B cell (primary cell): ENCODE measurements around the gene SLC52A3. TPM values are rescaled to one million over a fixed set of nuclear protein-coding genes. Genes with fewer than 3 reads are reported as not detected.
"Not testable (repeated sequence)": the region's sequence is repeated elsewhere in the genome, so short reads cannot be mapped to it uniquely, and the experiment has no call there.

Experiments
- ATAC-seq: fragments of 200-7000 bp; cut with Tn5 transposase; one replicate; pipeline ENCODE4 v1.10.0; 2021; ENCODE audit warnings: low read depth, mild to moderate bottlenecking, moderate number of reproducible peaks, moderate library complexity
- CTCF ChIA-PET: fragments of 350-600 bp; sonication (Branson Sonifier 250); formaldehyde crosslinking; loops from one replicate; lab custom pipeline; 2021; ENCODE audit warnings: antibody characterized with exemption, inconsistent platforms; lab: Charles Lee
- POLR2A ChIA-PET: fragments of 350-600 bp; sonication (Branson Sonifier 250); formaldehyde crosslinking; loops from one replicate; lab custom pipeline; 2021; ENCODE audit warnings: antibody characterized with exemption; lab: Charles Lee
- DNase-seq: peaks from one replicate; pipeline ENCODE4 v3.0.0; 2013
- H2AFZ ChIP-seq: 2 replicates; pipeline ENCODE4 v1.6.1; 2012; ENCODE audit warnings: mild to moderate bottlenecking, low read depth, low read length; ENCODE audit not compliant: insufficient read depth, poor library complexity, severe bottlenecking
- H3K27ac ChIP-seq, 2 donors: 1 replicate in 1 of 2; 2 replicates in 1 of 2; pipeline ENCODE4 v1.5.1; 2012 to 2013; ENCODE audit warnings: low read length in 2 of 2, mild to moderate bottlenecking in 2 of 2, moderate library complexity in 1 of 2
- H3K27me3 ChIP-seq, 4 experiments: fragments of 200-600 bp in 1 of 4; sonication (generic) in 1 of 4; replicated peaks in 1 of 4; 1 replicate in 2 of 4; 2 replicates in 2 of 4; pipeline versions ENCODE4 v1.6.1 to v1.7.0; 2013 to 2016; ENCODE audit warnings: low read length in 3 of 4, mild to moderate bottlenecking in 2 of 4, mixed read lengths in 1 of 4, moderate library complexity in 1 of 4; ENCODE audit not compliant: insufficient read depth in 4 of 4, control insufficient read depth in 3 of 4; ENCODE audit errors: control extremely low read depth in 1 of 4
- H3K36me3 ChIP-seq, 2 experiments: replicated peaks in 1 of 2; 1 replicate in 1 of 2; 2 replicates in 1 of 2; pipeline versions ENCODE4 v1.6.1 to v1.7.1; 2013; ENCODE audit warnings: low read length in 1 of 2; ENCODE audit not compliant: insufficient read depth in 2 of 2, control insufficient read depth in 1 of 2; ENCODE audit errors: control extremely low read depth in 1 of 2, extremely low read depth in 1 of 2
- H3K4me1 ChIP-seq, 2 donors: fragments of 200-600 bp in 1 of 2; sonication (generic) in 1 of 2; 1 replicate in 1 of 2; 2 replicates in 1 of 2; pipeline versions ENCODE4 v1.5.1 to v1.6.1; 2013 to 2017; ENCODE audit warnings: low read length in 2 of 2; ENCODE audit not compliant: control insufficient read depth in 2 of 2, insufficient read depth in 2 of 2
- H3K4me2 ChIP-seq: replicated peaks from 2 replicates; pipeline ENCODE3; 2012; ENCODE audit warnings: mild to moderate bottlenecking, low read depth, low read length; ENCODE audit not compliant: poor library complexity, severe bottlenecking
- H3K4me3 ChIP-seq, 5 experiments: fragments of 200-600 bp in 1 of 5; sonication (generic) in 1 of 5; 1 replicate in 3 of 5; 2 replicates in 2 of 5; pipeline versions ENCODE4 v1.5.1 to v1.7.0; 2011 to 2016; ENCODE audit warnings: low read length in 4 of 5, mild to moderate bottlenecking in 4 of 5, low read depth in 2 of 5, control low read depth in 1 of 5, moderate library complexity in 1 of 5; ENCODE audit not compliant: insufficient read depth in 1 of 5; ENCODE audit errors: control extremely low read depth in 1 of 5, extremely low read depth in 1 of 5
- H3K79me2 ChIP-seq: fragments of 200-600 bp; sonication (generic); one replicate; pipeline ENCODE4 v1.6.0; 2016; ENCODE audit warnings: low read length; ENCODE audit not compliant: control insufficient read depth, insufficient read depth
- H3K9ac ChIP-seq: fragments of 200-600 bp; sonication (generic); 2 replicates; pipeline ENCODE4 v1.6.1; 2017; ENCODE audit warnings: mild to moderate bottlenecking, low read length, moderate library complexity
- H3K9me3 ChIP-seq, 3 donors: one replicate each; pipeline versions ENCODE4 v1.6.1 to v1.7.1; 2013; ENCODE audit warnings: low read length in 2 of 3; ENCODE audit not compliant: control insufficient read depth in 2 of 3, insufficient read depth in 1 of 3; ENCODE audit errors: control extremely low read depth in 1 of 3
- H4K20me1 ChIP-seq: 2 replicates; pipeline ENCODE4 v1.6.0; 2012; ENCODE audit warnings: mild to moderate bottlenecking, low read length; ENCODE audit not compliant: insufficient read depth, control insufficient read depth, poor library complexity, severe bottlenecking
- H3K27ac Mint-ChIP-seq: one replicate; pipeline ENCODE4 v1.8.0; 2021; ENCODE audit warnings: mixed read lengths
- H3K27me3 Mint-ChIP-seq: one replicate; pipeline ENCODE4 v1.8.0; 2021; ENCODE audit warnings: mixed read lengths
- H3K4me1 Mint-ChIP-seq: one replicate; pipeline ENCODE4 v1.8.0; 2021; ENCODE audit warnings: mixed read lengths
- H3K4me3 Mint-ChIP-seq: one replicate; pipeline ENCODE4 v1.8.0; 2021; ENCODE audit warnings: mixed read lengths
- H3K9me3 Mint-ChIP-seq: one replicate; pipeline ENCODE4 v1.8.0; 2022; ENCODE audit warnings: mixed read lengths; ENCODE audit not compliant: insufficient read depth
- CTCF ChIP-seq: fragments of 200-600 bp; IDR thresholded peaks from one replicate; pipeline ENCODE4 v1.8.0; 2022; ENCODE audit warnings: antibody characterized with exemption, mild to moderate bottlenecking
- EZH2 ChIP-seq: IDR thresholded peaks from 2 replicates; pipeline ENCODE4 v1.6.1; 2012; ENCODE audit warnings: borderline replicate concordance, low read depth, mild to moderate bottlenecking, moderate library complexity, low read length; ENCODE audit not compliant: insufficient read depth, poor library complexity, severe bottlenecking
- WGBS: methylation state at CpG from one replicate; pipeline ENCODE4 v1.1.5; 2013; ENCODE audit warnings: missing lambda C conversion rate; ENCODE audit not compliant: insufficient coverage; 5-methylcytosine and 5-hydroxymethylcytosine counted together
- intact Hi-C: fragments of 100-400 bp; cut with micrococcal nuclease; formaldehyde crosslinking; loops from one replicate; pipeline ENCODE4 v1.10.0; 2022
- polyA plus RNA-seq: library from polyadenylated mRNA; depleted of rRNA; stranded (reverse); fragments of >200 nt; gene quantifications from 2 replicates; pipeline ENCODE4 v1.2.3, GENCODE V29; 2012
- total RNA-seq, 2 donors: library from RNA; stranded (reverse); fragments of 120-200 nt in 1 of 2; gene quantifications; 1 replicate in 1 of 2; 2 replicates in 1 of 2; pipeline versions ENCODE4 v1.2.3 to v1.2.4, GENCODE V29; 2013 to 2022

The SLC52A3 gene
- total and polyA plus RNA-seq, 2 donors (not counting 1 experiment from before 2014, with no cell fraction given) = not detected

GRCh38 chr20:801678-802077 is 33.4 kb upstream of the SLC52A3 start:
- Mint-ChIP-seq H3K4me1 (no peaks in the 10 kb centered on the region), H3K4me3 (no peak overlapping the region), H3K27me3 (peaks cover 20% of the 10 kb centered on the region), H3K9me3 (peaks cover 3% of the 10 kb centered on the region), H3K27ac (no peak overlapping the region)
- no peak overlapping the region for H3K4me3 ChIP-seq
- H3K4me1 ChIP-seq = no peaks in the 10 kb centered on the region
- H3K9me3 ChIP-seq = peaks cover 0 to 7% (median 1%) of the 10 kb centered on the region in 3 donors
- TF ChIP-seq CTCF (no peak), EZH2 (no peak)
- no peaks in the 10 kb centered on the region for H3K36me3 ChIP-seq
- ATAC-seq = no peak
- ChIA-PET CTCF (no interaction called here), POLR2A (no interaction called here)
- H3K27ac ChIP-seq = no peak overlapping the region
- intact Hi-C loops = no loop called here
- no peak overlapping the region for H3K9ac ChIP-seq
- H3K27me3 ChIP-seq = peaks cover 0 to 4% (median 0%) of the 10 kb centered on the region in 4 experiments
- no peak overlapping the region for H2AFZ ChIP-seq
- WGBS = no CpG with 5 or more reads among the region's 3 CpGs
- H3K4me2 ChIP-seq = no peak overlapping the region
- DNase-seq = no peak
- no peaks in the 10 kb centered on the region for H3K79me2 ChIP-seq
- H4K20me1 ChIP-seq = no peaks in the 10 kb centered on the region

DNA sequence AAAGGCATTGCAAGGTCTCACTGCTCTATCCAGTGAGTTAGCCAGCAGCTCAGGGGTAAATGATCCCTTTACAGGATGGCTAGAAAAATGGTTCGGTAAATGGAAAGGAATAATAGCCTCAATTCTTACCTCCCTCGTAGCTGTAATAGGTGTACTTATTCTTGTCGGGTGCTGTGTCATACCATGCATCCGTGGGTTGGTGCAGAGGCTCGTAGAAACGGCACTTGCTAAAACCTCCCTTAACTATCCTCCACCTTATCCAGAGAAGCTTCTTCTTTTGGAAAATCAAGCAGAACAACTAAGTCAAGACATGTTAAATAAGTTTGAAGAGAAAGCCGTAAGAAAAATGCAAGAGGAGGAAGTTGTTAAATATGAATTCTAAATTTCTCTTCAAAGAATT is 31.7 kb upstream of the SLC52A3 start:
- ATAC-seq, H3K4me1 ChIP-seq, H3K27me3 ChIP-seq: not testable (repeated sequence)

DNA sequence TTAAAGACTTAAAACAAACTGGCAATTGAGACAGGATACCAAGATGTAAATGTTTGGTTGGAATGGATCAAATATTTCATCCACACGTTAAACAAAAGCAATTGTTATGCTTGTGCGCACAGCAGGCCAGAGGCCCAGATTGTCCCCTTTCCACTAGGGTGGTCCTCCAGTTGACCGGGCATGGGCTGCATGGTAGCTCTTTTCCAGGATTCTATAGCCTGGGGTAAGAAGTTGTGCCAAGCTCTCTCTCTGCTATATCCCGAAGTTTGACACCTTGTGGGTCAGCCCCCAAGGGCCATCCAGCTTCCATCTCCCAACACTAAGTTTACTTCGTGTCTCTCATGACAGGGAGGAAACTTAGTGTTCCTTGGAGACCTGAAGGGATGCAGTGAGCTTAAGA is 30.4 kb upstream of the SLC52A3 start:
- H3K4me3 ChIP-seq, DNase-seq, H3K9me3 ChIP-seq, intact Hi-C loops, H3K27ac Mint-ChIP-seq, H3K27ac ChIP-seq, H4K20me1 ChIP-seq, H3K9ac ChIP-seq, H3K27me3 ChIP-seq, H3K4me1 ChIP-seq, POLR2A ChIA-PET, H3K79me2 ChIP-seq, H3K9me3 Mint-ChIP-seq, H3K36me3 ChIP-seq, H3K4me3 Mint-ChIP-seq, ATAC-seq, H3K4me2 ChIP-seq, H3K4me1 Mint-ChIP-seq, H2AFZ ChIP-seq: not testable (repeated sequence)
- 100% methylated on average over 3 of the region's 5 CpGs for WGBS
- peaks cover 20% of the 10 kb centered on the region for H3K27me3 Mint-ChIP-seq
- CTCF ChIA-PET = interaction anchor here (2.4 kb wide), 1 partner anchor 157 kb away, joined by 7 read pairs; no protein-coding TSS in a partner anchor

More for the DNA sequence above, 31.7 kb upstream of the SLC52A3 start:
- DNase-seq, intact Hi-C loops, H3K4me3 ChIP-seq, H3K27ac Mint-ChIP-seq, H3K9ac ChIP-seq, H3K79me2 ChIP-seq, H3K9me3 ChIP-seq, H3K9me3 Mint-ChIP-seq, H3K27ac ChIP-seq, H3K4me2 ChIP-seq, H3K4me3 Mint-ChIP-seq, POLR2A ChIA-PET, H4K20me1 ChIP-seq, H3K4me1 Mint-ChIP-seq, H2AFZ ChIP-seq, H3K36me3 ChIP-seq: not testable (repeated sequence)
- peaks cover 17% of the 10 kb centered on the region for H3K27me3 Mint-ChIP-seq
- WGBS = no CpG with 5 or more reads among the region's 7 CpGs
- CTCF ChIA-PET = interaction anchor here (2.4 kb wide), 1 partner anchor 156 kb away, joined by 7 read pairs; no protein-coding TSS in a partner anchor
